C4-2B (cell line): Measurements from ENCODE around the gene MAP2K2.

Experiments used
- CTCF ChIP-seq: fragments of 450-650 bp; conservative IDR thresholded peaks from 2 replicates; pipeline ENCODE4 v1.5.1; 2017; ENCODE audit warnings: mild to moderate bottlenecking
- ZFX ChIP-seq: fragments of 450-650 bp; IDR thresholded peaks from 2 replicates; pipeline ENCODE4 v1.6.1; 2017

DNA sequence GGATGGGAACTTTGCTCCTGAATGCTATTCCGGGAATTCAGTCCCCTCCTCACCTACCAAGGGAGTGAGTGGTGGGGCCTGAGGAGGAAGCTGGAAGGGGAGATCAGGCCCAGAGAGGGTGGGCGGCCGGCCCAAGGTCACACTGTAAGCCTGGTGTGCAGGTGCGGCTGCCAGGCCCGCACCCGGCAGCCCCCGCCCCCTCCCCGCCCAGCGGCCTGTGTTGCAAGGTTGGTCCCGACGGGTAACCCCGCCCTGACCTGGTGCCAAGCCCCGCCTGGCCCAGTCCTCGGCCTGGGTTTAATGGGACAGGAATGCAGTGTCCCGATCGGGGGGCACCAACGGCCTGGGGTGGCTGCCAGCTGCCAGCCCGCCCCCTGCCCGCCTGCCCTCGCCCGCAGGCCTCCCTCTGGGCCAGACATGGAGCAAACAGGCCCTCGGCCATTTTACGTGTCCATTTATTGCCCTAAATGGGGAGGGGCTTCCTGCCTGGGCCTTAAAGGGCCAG is 62.7 kb downstream of the MAP2K2 start:
- TF ChIP-seq CTCF (no peak), ZFX (0 out of 2 replicates have a peak, but pooled peaks have one; percentile 33)
